ENCODE results near the gene PRKCA.

PRKCA gene

GRCh38 chr17:66364990-66365490 is 62.6 kb downstream of the PRKCA start:
- Histone ChIP-seq H3K27me3 (no peaks in the 10 kb centered on the region), H3K27ac (no peak overlapping the region), H3K9me3 (no peaks in the 10 kb centered on the region), H3K4me1 (no peaks in the 10 kb centered on the region), H3K36me3 (no peaks in the 10 kb centered on the region), H3K4me3 (no peak overlapping the region)
- no peak for TF ChIP-seq CTCF (IDR thresholded peaks at IDR 0.05)
- intact Hi-C loops (cut with DNase I; ENCODE audit: low total_unique reads) = no loop called here
- no peak for DNase-seq

- TF ChIP-seq CTCF (IDR thresholded peaks at IDR 0.05) = no peak
- Histone ChIP-seq H3K4me1 (no peaks in the 10 kb centered on the region), H3K36me3 (no peaks in the 10 kb centered on the region), H3K27ac (no peak overlapping the region), H3K4me3 (no peak overlapping the region), H3K9me3 (no peaks in the 10 kb centered on the region), H3K27me3 (no peaks in the 10 kb centered on the region)
- DNase-seq = no peak
- intact Hi-C loops (cut with DNase I; ENCODE audit: low total_unique reads) = no loop called here
Observed at GRCh38 chr17:66365903-66366302, 63.5 kb downstream of the PRKCA start.

GRCh38 chr17:66367107-66367506 is 64.7 kb downstream of the PRKCA start:
- H3K27me3 ChIP-seq = no peaks in the 10 kb centered on the region
- H3K4me1 ChIP-seq = no peaks in the 10 kb centered on the region
- TF ChIP-seq CTCF (IDR thresholded peaks at IDR 0.05) = no peak
- DNase-seq = no peak
- intact Hi-C loops (cut with DNase I; ENCODE audit: low total_unique reads) = no loop called here
- no peak overlapping the region for H3K4me3 ChIP-seq
- no peaks in the 10 kb centered on the region for H3K9me3 ChIP-seq
- H3K36me3 ChIP-seq = no peaks in the 10 kb centered on the region
- H3K27ac ChIP-seq = no peak overlapping the region

DNA sequence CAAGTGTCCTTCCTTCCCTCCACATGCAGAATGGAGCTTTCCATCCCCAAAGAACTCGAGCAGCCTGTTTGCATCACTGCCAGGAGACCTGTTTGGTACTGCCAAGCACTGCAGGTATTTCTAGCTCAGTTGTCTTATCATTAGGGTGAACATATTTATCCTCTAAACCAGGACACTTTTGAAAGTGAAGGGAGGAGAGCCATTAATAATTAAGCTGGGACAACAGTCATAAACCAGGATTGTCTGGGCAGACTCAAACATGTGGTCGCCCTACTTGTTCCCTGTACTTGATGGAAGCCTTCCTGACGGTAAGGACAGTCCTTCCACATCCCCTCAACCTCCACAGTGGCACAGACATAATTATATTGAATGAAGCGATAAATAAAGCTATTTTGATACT is 67.4 kb downstream of the PRKCA start:
- no peaks in the 10 kb centered on the region for H3K27me3 ChIP-seq
- no peak for TF ChIP-seq CTCF (IDR thresholded peaks at IDR 0.05)
- no peak overlapping the region for H3K27ac ChIP-seq
- no peak for DNase-seq
- H3K36me3 ChIP-seq = no peaks in the 10 kb centered on the region
- H3K4me1 ChIP-seq = no peaks in the 10 kb centered on the region
- H3K9me3 ChIP-seq = no peaks in the 10 kb centered on the region
- no peak overlapping the region for H3K4me3 ChIP-seq
- intact Hi-C loops (cut with DNase I; ENCODE audit: low total_unique reads) = no loop called here

GRCh38 chr17:66371561-66371960 is 69.1 kb downstream of the PRKCA start:
- H3K27ac ChIP-seq = no peak overlapping the region
- TF ChIP-seq CTCF (IDR thresholded peaks at IDR 0.05) = no peak
- no peaks in the 10 kb centered on the region for H3K27me3 ChIP-seq
- no peaks in the 10 kb centered on the region for H3K9me3 ChIP-seq
- no peak overlapping the region for H3K4me3 ChIP-seq
- no peaks in the 10 kb centered on the region for H3K4me1 ChIP-seq
- intact Hi-C loops (cut with DNase I; ENCODE audit: low total_unique reads) = no loop called here
- no peak for DNase-seq
- H3K36me3 ChIP-seq = no peaks in the 10 kb centered on the region

DNA sequence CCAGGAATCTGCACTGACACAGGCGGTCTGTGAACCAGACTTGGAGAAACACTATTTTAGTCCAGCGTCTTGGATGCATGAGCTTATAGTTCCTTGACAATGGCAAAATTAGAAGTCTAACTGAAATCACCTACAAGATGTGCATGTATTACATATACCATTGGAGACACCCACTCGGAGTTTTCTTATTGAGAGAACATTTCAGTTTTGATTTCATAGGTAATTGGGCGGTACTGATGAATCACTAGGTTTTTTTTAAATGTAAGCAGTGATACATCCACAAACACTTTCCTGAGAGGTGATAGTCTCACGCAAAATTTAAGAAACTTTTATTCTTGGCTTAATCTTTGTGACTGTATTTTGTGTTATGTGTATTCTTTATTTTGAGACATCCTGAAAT is 69.8 kb downstream of the PRKCA start:
- TF ChIP-seq CTCF (IDR thresholded peaks at IDR 0.05) = no peak
- H3K9me3 ChIP-seq = no peaks in the 10 kb centered on the region
- no peaks in the 10 kb centered on the region for H3K36me3 ChIP-seq
- no peaks in the 10 kb centered on the region for H3K27me3 ChIP-seq
- intact Hi-C loops (cut with DNase I; ENCODE audit: low total_unique reads) = no loop called here
- no peaks in the 10 kb centered on the region for H3K4me1 ChIP-seq
- no peak for DNase-seq
- H3K27ac ChIP-seq = no peak overlapping the region
- H3K4me3 ChIP-seq = no peak overlapping the region

Data from tibial artery (tissue), 4 donors.